HG03432 (cell line): ENCODE measurements around the gene PRSS56.

ENCODE experiments used
- ATAC-seq: cut with Tn5 transposase; IDR thresholded peaks from one replicate; pipeline ENCODE4 v1.9.1; 2021; ENCODE audit warnings: mild to moderate bottlenecking, moderate library complexity; ENCODE audit not compliant: unreplicated experiment

PRSS56 gene

DNA sequence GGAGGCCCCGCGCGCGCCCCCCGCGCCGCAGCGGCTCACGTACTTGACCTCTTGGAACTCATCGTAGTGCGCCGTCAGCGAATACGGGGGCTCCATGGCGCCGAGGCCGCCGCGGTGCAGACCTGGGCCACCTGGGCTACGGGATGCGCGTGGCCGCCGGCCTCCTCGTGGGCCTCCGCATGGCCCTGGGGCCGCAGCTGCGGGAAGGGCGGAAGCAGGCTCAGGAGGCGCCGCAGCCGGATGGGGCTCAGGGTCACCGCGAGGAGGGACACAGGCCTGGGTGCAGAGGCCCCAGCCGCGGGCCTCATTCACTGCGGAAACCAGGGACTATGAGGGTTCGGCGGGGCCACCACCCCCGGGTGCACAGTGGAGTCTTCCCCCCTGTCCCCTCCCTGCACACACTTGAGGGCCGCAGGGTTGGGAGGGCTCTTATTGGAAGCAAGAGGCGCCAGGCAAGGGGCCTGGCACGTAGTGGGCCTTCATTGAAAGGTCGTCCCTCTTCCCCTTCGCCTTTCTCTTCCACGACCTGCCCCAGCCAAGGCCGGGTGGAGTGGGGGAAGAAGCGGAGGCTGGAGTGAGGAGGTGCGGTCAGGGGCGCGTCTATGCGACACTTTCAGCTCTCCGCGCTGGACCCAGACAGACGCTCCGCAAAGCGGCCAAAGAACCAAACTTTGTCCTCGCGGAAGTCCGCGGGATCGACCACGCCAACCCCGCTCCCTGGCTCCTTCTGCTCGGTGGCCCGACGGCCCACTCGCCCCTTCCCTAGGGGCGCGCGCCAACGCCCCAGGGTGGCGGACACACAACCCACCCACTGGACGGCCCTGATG lies 33.4 kb upstream of the PRSS56 start:
- ATAC-seq, result no peak

DNA sequence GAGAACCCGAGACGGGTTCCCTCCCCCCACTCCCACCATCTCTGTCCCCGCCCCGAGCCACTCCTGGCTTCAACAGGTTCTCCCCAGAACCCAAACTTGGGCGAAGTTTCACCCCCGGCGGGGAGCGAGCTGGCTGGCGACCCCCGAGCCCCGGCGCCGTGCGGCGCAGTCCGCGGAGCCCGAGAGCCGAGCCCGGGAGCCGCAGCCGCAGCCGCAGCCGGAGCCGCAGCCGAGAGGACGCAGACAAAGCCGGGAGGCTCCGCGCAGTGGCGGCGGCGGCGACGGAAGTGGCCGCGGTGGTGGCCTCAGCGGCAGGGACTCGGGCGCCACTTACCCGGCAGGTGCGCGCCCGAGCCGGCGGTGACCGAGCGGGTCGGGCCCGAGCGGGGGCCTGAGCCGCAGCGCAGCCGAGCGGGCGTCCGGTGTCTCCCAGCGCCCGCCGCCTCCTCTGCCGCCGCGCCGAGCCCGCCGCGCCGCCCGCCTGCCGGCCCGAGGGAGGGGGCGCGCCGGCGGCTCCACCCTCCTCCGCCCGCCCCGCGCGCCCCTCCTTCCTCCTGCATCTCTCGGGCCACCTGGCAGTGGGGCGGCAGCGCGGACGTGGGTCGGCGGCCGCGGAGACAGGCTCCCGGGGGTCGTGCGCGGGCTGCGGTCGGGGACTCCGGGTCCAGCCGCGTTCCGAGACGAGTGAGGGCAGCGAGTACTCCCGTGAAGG lies 32.6 kb upstream of the PRSS56 start, which contains the start of gene ECEL1:
Gene ECEL1 (minus strand): TSS at position 450 of the 712 bp plus-strand sequence. CDS start 1,181 bp downstream, outside the sequence.
- ATAC-seq, result no peak

DNA sequence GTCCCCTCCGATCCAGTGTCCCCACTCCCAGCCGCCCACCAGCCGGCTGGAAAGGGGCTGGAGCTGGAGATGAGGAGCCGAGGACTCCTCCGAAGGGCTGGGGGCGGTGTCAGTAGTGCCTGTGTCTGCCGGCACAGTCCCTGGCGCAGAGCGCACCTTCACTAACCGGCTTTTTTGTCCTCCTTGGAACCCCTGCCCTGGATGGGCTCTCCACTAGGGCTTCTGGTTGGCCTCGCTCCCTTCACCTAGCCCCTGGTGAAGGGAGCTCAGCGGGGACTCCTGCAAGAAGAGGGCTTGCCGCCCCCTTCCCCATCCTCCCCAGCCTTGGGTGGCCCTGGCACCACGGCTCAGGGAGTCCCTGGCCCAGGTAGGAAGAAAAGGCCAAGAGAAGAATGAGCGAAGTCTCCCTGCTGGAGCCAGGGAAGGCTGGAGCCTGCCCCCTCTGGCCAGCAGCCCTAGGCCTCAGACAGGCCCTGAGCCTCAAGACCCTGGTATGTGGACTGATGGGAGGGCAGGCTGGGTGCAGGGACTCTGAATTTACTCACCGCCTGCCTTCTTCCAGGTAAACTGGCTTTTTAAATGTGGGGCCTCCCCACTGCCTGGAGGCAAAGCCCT lies 32.0 kb upstream of the PRSS56 start:
- no peak for ATAC-seq

DNA sequence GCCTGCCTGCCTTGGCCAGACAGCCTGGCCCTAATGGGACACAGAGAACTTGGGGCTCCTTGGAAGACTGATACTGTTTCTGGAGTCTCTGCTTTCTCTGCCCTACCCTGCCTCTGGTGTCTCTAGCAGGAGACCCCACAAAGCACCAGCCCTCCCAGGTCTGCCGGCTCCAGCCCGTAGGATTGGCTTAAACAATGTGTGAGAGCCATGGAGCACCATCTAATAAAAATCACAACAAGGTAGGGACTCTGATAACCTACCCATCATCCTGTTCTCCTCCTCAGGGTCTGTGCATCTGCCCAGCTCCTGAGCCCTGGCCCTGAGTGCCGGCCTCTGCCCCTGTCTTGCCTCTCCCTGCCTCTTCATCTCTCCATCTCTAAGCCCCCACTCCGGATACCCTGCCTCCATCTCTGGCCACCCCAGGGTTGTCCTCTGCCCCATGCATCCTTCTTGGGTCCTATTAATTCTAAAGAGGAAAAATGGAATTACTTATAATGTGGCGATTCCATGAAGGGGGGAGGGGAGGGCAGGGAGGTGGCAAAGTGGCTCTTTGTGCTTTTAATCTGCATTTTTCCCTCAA lies 31.4 kb upstream of the PRSS56 start:
- ATAC-seq, result no peak

DNA sequence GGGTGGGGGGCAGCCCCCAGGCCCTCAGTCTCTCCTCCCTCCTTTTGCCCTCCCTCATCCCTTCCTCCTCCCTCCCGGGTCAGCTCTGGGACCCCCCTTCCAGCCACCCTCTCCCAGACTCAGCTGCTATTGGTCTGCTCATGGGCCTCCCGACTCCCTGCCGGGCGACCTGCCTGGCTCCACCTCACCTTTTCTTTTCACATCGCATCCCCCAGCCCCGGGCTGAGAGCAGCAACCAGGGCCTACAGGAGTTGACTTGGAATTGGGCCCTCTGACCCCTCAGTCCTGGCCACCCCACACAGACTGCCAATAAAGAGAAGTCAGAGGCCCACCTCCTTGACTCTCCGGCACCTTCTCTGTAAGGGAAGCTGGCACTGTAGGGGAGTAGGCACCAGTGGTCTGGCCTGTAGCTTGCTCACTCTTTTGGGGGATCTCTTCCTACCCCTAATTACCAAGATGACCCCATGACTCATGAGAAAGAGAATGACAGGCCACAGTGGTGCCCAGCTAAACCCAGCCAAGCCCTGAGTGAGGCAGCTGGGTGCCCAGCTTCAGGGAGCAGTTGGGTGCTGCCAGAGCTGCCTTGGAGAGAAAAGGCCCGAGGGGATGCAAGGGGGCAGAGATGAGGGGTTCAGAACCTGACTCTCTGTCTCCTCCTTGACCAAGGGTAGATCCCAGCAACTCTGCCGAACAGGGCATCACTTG lies 30.5 kb upstream of the PRSS56 start:
- ATAC-seq, result no peak

DNA sequence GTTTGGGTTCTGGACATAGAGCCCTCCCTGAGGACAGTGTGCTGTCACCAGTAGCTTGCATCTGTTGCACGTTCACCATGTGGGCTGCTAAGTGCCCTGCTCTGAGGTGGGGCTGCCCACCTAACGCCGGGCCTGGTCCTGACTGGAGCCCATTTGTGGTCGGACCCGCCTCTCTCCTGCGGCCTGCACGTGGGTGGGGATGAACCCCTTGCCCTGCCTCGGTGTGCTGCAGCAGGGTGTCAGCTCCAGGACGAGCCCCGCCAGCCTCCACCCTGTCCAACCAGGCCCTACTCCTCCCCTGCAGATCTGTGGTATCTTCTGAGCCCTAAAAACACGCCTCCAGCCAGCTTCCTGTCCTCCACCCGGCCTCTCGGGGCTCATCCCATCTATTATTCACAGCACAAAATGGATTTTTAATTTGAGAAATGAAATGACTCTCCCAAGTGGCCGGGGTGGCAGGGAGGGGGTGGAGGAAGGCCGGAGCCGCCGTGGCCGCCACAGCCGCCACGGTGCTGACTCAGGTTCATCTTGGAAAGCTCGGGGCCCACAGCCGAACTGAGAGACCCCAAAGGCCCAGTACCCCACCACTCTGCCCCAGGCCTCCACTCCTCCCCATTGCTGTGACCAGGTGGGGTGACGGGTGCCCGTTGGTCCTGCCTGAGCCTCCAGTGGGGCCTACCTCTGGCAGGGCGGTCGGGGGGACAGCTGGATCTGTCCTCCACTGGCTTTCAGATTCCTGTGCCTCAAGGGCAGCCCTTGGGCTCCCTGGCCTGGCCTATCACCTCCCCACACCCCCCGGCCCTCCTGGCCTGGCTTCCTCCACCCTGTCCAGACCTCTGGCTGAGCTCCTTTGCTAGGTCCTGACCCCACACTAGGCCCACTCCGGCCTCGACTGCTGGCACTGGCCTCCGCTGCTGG lies 29.7 kb upstream of the PRSS56 start:
- no peak for ATAC-seq

DNA sequence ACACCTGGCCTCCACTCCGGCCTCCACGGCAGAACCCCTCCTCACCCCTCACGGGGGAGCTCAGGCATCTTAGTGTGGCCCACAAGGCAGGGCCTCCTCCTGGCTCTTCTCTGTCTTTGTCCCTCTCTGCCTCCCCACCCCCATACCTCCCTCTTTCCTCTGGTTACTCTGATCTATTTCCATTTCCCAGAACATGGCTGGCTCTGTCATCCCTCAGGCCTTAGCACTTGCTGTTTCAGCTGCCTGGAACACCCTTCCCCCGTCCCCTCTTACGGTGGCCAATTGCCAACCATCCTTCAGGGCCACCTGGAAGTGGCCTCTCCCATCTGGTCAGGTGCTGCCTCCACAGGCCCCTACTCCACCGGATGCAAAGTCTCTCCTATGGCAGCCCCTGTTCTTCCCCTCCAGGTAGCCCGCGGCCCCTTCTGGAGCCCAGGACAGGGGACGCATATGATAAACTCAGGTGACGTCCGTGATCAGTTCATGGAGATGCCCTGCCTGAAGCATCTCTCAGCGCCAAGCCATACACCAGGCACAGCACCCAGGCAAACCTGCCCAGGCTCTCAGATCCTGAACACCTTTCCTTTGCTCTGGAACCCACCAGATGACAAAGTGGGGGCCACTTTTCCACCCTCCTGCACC lies 28.9 kb upstream of the PRSS56 start:
- ATAC-seq, result no peak

DNA sequence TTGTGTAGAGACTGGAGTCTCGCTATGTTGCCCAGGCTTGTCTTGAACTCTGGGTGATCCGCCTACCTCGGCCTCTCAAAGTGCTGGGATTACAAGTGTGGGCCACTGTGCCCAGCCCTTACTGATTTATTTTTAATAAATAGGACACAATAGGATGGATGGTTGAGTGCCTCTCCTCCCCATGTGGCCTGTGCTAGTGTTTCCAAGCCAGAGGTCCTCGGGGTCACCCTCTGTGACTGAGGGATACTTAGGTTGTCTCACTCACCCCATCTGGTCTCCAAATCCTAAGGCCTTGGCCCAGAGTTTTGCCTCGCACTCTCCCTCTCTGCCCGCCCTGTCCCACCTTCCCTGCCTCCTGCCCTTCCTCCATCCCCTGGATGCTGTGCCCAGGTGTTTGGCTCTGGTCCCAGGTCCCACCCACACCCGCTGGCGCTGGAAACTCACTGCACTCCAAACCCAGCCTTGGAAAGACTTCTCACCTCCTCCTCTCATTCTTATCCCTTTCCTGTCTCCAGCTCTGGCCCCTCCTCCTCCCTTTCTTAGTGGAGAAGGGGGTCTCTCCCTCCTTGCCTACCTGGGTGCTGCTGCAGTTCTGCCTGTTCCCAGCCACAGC lies 27.8 kb upstream of the PRSS56 start:
- ATAC-seq, result no peak

DNA sequence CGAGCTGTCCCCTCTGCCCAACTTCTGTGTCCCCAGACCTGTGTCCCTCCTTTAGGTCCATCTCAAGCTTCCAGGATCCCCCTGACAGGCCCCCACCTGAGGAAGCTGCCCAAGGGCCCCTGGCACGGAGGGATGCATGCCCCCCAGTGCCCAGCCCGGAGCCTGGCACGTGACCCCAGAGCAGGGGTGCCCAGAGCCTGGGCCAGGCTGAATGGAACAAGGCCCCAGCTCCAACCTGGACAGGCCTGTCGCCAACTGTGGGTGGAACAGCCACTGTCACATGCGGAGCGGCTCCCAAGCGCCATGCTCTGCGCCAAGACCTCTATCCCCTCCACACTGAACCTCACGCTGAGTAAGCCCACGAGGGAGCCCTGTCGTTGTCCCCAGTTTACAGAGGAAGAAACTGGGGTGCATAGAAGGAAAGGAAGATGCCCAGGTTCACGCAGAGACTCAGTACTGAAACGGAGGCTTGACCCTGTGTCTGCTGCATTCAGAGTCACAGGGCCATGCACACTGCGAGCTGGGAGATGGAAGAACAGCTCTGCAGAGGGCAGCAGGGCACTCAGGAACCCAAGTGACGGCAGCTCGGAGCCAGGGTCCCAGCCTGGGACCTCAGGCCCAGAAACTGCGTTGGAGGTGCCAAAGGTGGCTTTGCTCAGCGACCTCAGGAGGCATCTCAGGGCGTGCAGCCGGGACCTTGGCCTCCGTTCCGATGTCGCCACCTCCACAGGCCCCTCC lies 27.1 kb upstream of the PRSS56 start:
- ATAC-seq, result no peak

DNA sequence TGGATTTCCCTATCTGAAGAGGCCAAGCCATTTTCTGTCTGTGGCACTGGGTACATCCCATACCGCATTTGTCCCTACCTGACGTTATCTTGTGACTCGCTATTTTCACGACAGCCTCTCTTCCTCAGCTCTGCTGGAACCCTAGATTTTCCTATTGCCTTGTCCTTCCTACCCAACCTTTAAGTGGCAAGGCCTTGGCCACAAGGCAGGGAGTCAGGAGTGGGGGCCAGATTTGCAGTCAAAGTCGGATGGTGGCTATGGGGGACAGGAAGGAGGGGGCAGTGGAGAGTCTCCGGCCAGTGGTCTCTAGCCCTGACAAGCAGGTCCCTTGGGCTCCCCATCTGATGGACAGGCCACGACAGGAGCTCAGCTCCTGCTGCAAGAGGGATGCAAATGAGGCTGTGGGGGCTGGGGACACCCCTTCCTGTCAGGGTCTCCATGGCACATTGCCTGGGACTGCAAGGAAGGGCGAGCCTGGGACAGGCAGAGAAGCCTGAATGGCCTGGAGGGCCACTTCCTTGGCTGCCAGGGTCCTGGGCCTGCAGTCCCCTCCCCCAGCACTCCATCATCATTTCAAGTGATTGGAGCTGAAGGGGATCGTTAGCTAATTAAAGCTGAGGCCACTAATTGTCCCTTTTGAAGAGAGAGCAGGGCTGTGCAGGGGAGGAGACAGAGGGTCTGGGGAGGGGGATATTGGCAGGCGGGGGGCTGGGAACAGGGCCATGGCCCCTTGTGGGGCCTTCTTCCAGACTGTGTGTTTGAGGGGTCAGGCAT lies 26.3 kb upstream of the PRSS56 start:
- ATAC-seq, result no peak

DNA sequence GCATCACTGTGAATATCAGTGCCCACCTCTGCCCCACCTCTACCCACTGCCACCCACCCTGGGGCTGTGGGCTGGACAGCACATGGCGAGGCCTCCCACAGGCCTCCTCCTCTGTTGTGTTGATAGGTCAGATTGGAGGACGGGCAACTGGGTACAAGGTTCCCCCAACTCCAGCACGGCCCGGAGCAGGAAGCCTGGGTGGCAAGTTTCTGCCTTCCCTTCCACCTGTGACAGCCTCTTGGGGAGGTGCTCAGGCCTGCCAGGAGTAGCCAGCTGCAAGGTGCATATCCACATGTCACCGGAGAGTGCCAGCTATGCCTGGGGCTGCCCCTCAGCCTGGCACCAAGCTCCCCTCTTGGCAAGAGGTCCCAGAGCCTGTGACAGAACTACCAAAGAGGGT lies 25.6 kb upstream of the PRSS56 start:
- no peak for ATAC-seq

DNA sequence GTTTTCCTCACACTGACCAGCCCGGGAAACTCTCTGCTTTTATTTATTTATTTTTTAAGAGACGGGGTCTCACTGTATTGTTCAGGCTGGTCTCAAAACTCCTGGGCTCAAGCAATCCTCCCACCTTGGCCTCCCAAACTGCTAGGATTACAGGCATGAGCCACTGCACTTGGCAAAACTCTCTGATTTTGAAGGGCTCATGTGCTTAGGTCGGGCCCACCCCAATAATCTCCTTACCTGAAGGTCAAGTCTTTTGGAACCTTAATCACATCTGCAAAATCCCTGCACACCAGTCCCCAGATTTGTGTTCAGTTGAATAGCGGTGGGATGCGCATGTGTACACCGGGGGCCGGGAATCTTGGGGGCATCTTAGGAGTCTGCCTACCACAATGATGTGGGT lies 24.9 kb upstream of the PRSS56 start:
- ATAC-seq, result no peak

DNA sequence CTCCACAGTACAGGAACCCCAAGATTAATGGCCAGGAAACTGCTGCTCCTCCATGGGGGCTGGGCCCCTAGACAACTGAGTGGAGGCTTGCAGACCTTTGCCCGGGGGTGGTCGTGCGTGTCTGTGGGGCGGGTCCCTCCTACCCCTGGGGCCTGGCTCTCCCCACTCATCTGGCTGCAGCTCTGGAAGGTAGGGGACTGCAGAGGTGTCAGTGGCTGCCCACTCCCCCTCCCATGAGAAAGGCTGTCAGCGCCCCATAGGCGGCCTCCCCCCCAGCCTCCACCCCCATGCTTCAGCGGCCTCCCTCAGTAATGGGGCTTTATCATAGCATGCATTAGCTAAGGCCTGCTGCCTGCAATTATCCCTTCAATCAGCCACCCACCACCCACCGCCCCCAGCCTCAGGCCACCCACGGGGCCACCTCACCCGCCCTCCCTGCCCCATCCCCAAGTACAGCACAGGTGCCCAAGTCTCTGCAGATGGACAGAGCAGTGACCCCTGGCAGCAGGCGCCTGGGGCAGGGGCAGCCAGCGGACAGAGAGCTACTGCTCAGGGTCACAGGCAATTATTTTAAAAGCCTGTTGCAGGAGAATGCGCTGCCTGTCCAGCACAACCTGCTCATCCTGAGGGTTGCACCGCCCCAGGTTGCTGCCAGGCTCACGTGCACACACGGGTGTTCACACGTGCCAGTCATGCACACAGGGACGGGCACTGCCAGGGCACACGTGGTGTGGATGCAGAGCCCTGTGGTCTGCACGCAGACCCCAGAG lies 23.5 kb upstream of the PRSS56 start:
- ATAC-seq, result no peak

DNA sequence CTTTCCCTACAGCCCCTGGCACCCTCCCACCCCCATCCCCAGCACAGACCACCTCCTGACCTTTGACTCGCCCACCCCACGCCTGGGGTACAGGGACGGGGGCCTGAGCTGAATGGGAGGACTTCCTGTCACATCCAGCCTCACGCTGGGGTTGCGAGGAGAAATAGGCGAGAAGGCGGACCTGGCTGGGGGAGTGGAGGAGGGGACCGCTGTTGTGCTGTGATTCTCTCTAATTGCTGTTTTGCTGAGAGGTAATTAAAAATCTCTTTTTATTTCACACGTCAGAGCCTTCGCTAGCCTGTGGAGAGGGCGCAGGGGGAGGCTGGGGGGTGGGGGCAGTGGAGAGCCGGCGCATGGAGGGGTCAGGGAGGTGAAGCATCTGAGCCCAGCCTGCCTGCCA lies 22.8 kb upstream of the PRSS56 start:
- no peak for ATAC-seq

DNA sequence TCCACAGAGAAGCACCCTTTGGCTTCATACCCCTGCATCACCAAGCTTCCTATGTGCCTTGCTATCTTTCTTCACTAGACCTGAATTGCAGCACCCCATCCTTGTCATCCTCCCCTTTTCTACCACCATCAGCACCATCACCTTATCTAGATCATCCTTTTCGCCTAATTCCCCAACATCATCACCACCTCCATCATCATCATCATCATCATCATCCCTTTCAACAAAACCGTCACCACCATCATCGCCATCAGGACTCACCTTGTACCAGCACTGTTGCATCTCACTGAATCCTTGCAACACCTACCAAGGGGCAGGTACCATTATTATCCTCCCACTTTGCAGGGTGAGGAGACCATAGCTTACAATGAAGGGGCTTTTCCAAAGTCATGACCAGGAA lies 21.7 kb upstream of the PRSS56 start:
- no peak for ATAC-seq

DNA sequence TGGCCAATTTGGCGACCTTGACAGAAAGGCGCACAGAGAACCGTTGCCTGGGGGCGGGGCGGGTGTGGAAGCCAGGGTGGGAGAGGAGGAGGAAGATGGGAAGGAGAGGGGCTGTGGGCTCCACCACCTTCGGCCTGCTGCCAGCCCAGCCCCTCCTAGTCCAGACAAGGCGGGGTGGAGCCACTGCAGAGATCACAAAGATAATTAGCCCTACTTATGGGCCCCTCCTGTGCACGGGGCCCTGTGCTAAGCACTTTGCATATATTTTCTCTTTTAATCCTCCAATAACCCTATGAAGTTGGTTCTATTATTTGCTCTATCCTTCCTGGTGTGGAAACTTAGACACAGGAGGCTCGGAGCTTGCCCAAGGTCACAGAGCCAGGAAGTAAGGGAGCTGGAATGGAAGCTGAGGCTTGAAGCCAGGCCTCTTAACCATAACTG lies 18.8 kb upstream of the PRSS56 start:
- no peak for ATAC-seq
